Panc1 (cell line): ENCODE measurements around the gene NPNT.

Experiments used
- POLR2AphosphoS5 ChIP-seq: IDR thresholded peaks from 2 replicates; pipeline ENCODE4 v1.6.1; 2012; ENCODE audit warnings: mild to moderate bottlenecking, low read depth, low read length, moderate library complexity
- TF ChIP-seq, protein P1 (sequence below): fragments of 450-650 bp; IDR thresholded peaks from 2 replicates; pipeline ENCODE4 v1.5.1; 2017; ENCODE audit warnings: mild to moderate bottlenecking
- TF ChIP-seq, protein P2 (sequence below), 2 experiments: IDR thresholded peaks; 2 replicates each; pipeline ENCODE4 v1.6.1; 2011 to 2012; ENCODE audit warnings: low read depth in 2 of 2, control low read depth in 1 of 2, low read length in 1 of 2, mild to moderate bottlenecking in 1 of 2, moderate library complexity in 1 of 2; ENCODE audit not compliant: insufficient read depth in 1 of 2

DNA sequence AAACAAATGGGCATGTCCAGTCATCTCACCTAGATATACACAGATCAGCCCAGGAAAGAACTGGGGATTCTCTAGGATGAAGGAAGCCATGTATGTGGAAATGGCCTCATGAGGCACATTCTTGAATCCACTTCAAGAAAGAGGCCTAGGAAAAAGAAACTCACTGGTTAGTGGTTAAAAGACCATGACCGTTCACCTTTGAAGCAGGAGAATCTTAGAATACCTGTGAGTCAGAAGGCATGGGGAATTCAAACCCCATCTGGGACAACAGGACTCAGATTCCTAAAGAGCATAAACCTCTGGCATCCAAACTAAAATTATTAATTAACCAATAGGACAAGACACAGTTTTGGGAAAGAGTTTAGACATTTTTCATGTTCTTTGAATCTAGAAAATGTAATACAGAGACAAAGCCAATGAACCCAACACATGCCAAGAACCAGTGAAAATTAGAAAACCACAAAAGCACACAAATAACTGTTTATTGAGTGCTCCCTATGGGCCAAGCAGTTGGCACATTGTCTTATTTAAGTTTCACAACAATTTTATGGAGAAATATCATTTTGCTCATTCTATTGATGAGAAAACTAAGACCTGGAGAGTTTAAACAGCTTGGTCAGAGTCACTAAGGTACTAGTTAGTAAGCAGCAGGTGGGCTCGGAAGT lies 97.5 kb downstream of the NPNT start:
- TF ChIP-seq, protein P1, sequence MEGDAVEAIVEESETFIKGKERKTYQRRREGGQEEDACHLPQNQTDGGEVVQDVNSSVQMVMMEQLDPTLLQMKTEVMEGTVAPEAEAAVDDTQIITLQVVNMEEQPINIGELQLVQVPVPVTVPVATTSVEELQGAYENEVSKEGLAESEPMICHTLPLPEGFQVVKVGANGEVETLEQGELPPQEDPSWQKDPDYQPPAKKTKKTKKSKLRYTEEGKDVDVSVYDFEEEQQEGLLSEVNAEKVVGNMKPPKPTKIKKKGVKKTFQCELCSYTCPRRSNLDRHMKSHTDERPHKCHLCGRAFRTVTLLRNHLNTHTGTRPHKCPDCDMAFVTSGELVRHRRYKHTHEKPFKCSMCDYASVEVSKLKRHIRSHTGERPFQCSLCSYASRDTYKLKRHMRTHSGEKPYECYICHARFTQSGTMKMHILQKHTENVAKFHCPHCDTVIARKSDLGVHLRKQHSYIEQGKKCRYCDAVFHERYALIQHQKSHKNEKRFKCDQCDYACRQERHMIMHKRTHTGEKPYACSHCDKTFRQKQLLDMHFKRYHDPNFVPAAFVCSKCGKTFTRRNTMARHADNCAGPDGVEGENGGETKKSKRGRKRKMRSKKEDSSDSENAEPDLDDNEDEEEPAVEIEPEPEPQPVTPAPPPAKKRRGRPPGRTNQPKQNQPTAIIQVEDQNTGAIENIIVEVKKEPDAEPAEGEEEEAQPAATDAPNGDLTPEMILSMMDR, result no peak
- no peak for TF ChIP-seq POLR2AphosphoS5
- TF ChIP-seq, protein P2, sequence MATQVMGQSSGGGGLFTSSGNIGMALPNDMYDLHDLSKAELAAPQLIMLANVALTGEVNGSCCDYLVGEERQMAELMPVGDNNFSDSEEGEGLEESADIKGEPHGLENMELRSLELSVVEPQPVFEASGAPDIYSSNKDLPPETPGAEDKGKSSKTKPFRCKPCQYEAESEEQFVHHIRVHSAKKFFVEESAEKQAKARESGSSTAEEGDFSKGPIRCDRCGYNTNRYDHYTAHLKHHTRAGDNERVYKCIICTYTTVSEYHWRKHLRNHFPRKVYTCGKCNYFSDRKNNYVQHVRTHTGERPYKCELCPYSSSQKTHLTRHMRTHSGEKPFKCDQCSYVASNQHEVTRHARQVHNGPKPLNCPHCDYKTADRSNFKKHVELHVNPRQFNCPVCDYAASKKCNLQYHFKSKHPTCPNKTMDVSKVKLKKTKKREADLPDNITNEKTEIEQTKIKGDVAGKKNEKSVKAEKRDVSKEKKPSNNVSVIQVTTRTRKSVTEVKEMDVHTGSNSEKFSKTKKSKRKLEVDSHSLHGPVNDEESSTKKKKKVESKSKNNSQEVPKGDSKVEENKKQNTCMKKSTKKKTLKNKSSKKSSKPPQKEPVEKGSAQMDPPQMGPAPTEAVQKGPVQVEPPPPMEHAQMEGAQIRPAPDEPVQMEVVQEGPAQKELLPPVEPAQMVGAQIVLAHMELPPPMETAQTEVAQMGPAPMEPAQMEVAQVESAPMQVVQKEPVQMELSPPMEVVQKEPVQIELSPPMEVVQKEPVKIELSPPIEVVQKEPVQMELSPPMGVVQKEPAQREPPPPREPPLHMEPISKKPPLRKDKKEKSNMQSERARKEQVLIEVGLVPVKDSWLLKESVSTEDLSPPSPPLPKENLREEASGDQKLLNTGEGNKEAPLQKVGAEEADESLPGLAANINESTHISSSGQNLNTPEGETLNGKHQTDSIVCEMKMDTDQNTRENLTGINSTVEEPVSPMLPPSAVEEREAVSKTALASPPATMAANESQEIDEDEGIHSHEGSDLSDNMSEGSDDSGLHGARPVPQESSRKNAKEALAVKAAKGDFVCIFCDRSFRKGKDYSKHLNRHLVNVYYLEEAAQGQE (IDR thresholded peaks at IDR 0.05; ENCODE audit: insufficient read depth in 1 of 2, low read depth in 2 of 2, low read length in 1 of 2), result no peak
